OCI-LY3 (cell line): ENCODE results near the gene DEGS2.

Experiments used
- H2AFZ ChIP-seq: fragments of 200-600, 300-600 bp; shearing (Covaris generic); 2 replicates; pipeline ENCODE4 v1.6.0; 2014; ENCODE audit warnings: antibody characterized with exemption, low read depth, low read length
- H3K27ac ChIP-seq: fragments of 200-600, 300-600 bp; sonication (generic); 2 replicates; pipeline ENCODE4 v1.5.1; 2014; ENCODE audit warnings: mild to moderate bottlenecking, low read length, moderate library complexity, mixed read lengths
- H3K27me3 ChIP-seq: fragments of 200-600, 300-600 bp; sonication (generic); 2 replicates; pipeline ENCODE4 v1.6.1; 2014; ENCODE audit warnings: low read depth, low read length, mixed read lengths
- H3K36me3 ChIP-seq: fragments of 200-600, 300-600 bp; sonication (generic); replicated peaks from 2 replicates; pipeline ENCODE3; 2014; ENCODE audit warnings: low read depth, low read length, mixed read lengths
- H3K4me1 ChIP-seq: fragments of 300-600, 200-600 bp; sonication (generic); 2 replicates; pipeline ENCODE4 v1.6.1; 2014; ENCODE audit warnings: low read length, mixed read lengths
- H3K4me2 ChIP-seq: fragments of 200-600, 300-600 bp; sonication (generic); 2 replicates; pipeline ENCODE4 v1.6.1; 2014; ENCODE audit warnings: low read length, mixed read lengths
- H3K4me3 ChIP-seq: fragments of 300-600, 200-600 bp; sonication (generic); 2 replicates; pipeline ENCODE4 v1.5.1; 2014; ENCODE audit warnings: antibody characterized with exemption, mild to moderate bottlenecking, low read length, moderate library complexity
- H3K79me2 ChIP-seq: fragments of 300-600, 200-600 bp; shearing (Covaris generic); 2 replicates; pipeline ENCODE4 v1.6.1; 2014; ENCODE audit warnings: mild to moderate bottlenecking, low read length, mixed read lengths
- H3K9ac ChIP-seq: fragments of 300-600, 200-600 bp; shearing (Covaris generic); 2 replicates; pipeline ENCODE4 v1.6.0; 2014; ENCODE audit warnings: mild to moderate bottlenecking, low read length, moderate library complexity
- H3K9me3 ChIP-seq: fragments of 200-600, 300-600 bp; shearing (Covaris generic); 2 replicates; pipeline ENCODE4 v1.6.1; 2014; ENCODE audit warnings: low read length, mixed read lengths; ENCODE audit not compliant: insufficient read depth
- H4K20me1 ChIP-seq: fragments of 200-600, 300-600 bp; sonication (generic); 2 replicates; pipeline ENCODE4 v1.6.1; 2016; ENCODE audit warnings: low read length, mixed read lengths; ENCODE audit not compliant: insufficient read depth
- EZH2phosphoT487 ChIP-seq: fragments of 200-600 bp; shearing (Covaris generic); IDR thresholded peaks from 2 replicates; pipeline ENCODE4 v1.6.1; 2018; ENCODE audit warnings: antibody characterized with exemption, mixed run types, low read depth
- TF ChIP-seq, protein P1 (sequence below): fragments of 200-600, 300-600 bp; sonication (generic); IDR thresholded peaks from 2 replicates; pipeline ENCODE4 v1.5.1; 2014; ENCODE audit warnings: antibody characterized with exemption, low read length, low read depth

DEGS2 gene

DNA sequence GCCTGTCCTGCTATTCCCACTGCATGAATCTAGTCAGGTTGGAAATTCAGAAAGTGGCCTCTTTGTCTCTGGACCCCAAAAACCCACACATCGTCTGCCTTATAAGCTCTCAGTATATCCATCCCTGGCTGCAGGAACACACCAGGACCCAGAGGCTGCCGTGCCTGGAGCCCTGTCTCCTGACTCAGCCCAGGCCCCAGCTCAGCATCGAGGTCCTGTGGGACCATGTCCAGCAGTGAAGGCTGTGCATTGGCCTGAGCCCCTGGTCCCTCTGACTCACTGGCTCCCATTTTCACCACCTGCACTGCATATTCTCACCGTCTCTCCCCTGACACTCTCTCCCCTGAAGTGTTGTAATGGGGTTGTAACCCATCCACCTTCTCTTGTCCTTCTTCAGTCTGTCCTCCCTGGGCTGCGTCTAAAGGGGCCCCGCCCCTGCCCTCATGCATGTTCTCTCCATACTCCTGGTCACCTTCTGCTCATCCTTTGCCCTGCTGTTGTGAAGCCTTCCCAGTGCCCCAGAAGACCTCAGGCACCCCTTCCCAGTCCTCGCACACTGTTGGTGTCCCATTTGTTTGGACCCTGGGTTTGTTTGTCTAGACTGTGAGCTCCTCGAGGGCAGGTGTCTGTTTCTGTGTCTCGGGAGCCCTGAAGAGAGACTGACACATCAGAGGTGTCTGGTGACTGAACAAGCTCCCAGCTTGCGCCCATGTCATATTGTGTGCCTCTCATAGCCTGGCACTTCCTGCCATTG, 50.4 kb downstream of the DEGS2 start:
- Histone ChIP-seq H3K27me3 (no peaks in the 10 kb centered on the region), H4K20me1 (no peaks in the 10 kb centered on the region), H3K4me2 (no peak overlapping the region), H3K4me3 (no peak overlapping the region), H2AFZ (no peak overlapping the region), H3K9ac (no peak overlapping the region), H3K36me3 (no peaks in the 10 kb centered on the region), H3K9me3 (no peaks in the 10 kb centered on the region), H3K79me2 (no peaks in the 10 kb centered on the region), H3K4me1 (peaks cover 6% of the 10 kb centered on the region), H3K27ac (no peak overlapping the region)
- no peak for TF ChIP-seq EZH2phosphoT487
- TF ChIP-seq, protein P1, sequence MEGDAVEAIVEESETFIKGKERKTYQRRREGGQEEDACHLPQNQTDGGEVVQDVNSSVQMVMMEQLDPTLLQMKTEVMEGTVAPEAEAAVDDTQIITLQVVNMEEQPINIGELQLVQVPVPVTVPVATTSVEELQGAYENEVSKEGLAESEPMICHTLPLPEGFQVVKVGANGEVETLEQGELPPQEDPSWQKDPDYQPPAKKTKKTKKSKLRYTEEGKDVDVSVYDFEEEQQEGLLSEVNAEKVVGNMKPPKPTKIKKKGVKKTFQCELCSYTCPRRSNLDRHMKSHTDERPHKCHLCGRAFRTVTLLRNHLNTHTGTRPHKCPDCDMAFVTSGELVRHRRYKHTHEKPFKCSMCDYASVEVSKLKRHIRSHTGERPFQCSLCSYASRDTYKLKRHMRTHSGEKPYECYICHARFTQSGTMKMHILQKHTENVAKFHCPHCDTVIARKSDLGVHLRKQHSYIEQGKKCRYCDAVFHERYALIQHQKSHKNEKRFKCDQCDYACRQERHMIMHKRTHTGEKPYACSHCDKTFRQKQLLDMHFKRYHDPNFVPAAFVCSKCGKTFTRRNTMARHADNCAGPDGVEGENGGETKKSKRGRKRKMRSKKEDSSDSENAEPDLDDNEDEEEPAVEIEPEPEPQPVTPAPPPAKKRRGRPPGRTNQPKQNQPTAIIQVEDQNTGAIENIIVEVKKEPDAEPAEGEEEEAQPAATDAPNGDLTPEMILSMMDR: no peak

DNA sequence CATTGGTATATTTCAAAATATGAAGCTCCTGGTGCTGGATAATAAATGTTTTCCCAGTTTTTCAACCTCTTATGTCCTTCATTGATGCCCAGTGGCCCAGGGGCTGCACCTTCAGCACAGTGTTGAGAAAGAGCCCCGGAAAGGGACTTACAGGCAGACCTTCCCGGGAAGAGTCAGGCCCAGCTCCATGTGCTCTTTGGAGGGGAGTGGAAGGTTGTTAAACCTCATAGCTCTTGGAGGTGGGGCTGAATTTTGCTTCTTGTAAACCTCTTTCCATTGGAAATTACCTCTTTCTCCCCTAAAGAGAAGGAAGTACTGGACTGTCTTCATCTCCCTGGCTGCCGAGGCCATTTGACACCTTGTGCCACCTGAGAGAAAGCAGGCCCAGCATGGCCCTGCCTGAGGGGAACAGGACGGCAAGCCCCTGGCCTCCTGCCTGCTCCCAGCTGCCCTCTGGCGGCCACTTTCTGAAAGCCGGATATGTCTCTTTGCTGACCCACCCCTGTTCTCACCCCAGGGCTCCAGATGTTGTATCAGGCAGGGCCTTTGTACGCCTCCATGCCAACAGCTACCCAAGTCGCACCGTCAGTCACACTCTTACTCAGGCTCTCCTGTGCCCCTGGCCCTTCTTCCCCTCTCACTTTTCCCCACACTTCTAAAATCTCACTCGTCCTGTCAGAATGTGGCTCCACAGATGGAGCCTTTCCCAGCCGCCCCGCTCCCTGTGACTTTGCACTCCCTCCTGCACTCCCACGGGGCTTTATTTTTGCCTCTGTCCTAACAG, 51.2 kb downstream of the DEGS2 start:
- H4K20me1 ChIP-seq: no peaks in the 10 kb centered on the region
- peaks cover 6% of the 10 kb centered on the region for H3K4me1 ChIP-seq
- no peak overlapping the region for H3K4me3 ChIP-seq
- no peaks in the 10 kb centered on the region for H3K27me3 ChIP-seq
- TF ChIP-seq, protein P1: peak; percentile 85
- TF ChIP-seq EZH2phosphoT487: no peak
- H3K4me2 ChIP-seq: no peak overlapping the region
- H2AFZ ChIP-seq: no peak overlapping the region
- no peaks in the 10 kb centered on the region for H3K36me3 ChIP-seq
- H3K27ac ChIP-seq: no peak overlapping the region
- H3K9ac ChIP-seq: no peak overlapping the region
- no peaks in the 10 kb centered on the region for H3K9me3 ChIP-seq
- H3K79me2 ChIP-seq: no peaks in the 10 kb centered on the region

DNA sequence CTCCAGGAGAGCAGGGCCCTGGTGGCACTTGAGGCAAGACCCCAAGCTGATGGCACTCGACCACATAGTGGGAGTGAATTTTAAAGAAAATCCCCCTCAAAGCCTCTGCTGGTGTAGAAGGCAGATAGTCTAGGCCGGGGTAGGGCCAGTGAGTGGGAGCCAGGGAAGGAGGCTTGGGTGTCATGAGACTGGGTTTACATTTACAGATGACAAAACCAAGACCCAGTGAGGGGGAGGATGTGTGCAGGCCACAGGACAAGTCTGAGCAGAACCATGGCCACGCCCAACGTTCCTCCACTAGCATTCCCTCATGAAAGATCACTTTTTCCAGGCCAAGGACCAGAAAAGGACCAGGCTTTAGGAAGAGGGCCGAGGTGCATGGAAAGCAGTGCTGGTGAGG, 52.2 kb downstream of the DEGS2 start:
- Histone ChIP-seq H4K20me1 (no peaks in the 10 kb centered on the region), H3K36me3 (no peaks in the 10 kb centered on the region), H3K4me3 (no peak overlapping the region), H3K79me2 (no peaks in the 10 kb centered on the region), H3K4me2 (no peak overlapping the region), H2AFZ (no peak overlapping the region), H3K27ac (no peak overlapping the region), H3K4me1 (peaks cover 6% of the 10 kb centered on the region), H3K9me3 (no peaks in the 10 kb centered on the region), H3K9ac (no peak overlapping the region), H3K27me3 (no peaks in the 10 kb centered on the region)
- TF ChIP-seq EZH2phosphoT487: no peak
- TF ChIP-seq, protein P1: no peak
